Measurements from ENCODE around the gene PHKB. TPM values are rescaled to one million over a fixed set of nuclear protein-coding genes. Genes with fewer than 3 reads are reported as not detected.
"Not testable (repeated sequence)": the region's sequence is repeated elsewhere in the genome, so short reads cannot be mapped to it uniquely, and the experiment has no call there.

The PHKB gene
- total RNA-seq, 2 experiments from 2014 or later, result 18.2 to 20.2 TPM

DNA sequence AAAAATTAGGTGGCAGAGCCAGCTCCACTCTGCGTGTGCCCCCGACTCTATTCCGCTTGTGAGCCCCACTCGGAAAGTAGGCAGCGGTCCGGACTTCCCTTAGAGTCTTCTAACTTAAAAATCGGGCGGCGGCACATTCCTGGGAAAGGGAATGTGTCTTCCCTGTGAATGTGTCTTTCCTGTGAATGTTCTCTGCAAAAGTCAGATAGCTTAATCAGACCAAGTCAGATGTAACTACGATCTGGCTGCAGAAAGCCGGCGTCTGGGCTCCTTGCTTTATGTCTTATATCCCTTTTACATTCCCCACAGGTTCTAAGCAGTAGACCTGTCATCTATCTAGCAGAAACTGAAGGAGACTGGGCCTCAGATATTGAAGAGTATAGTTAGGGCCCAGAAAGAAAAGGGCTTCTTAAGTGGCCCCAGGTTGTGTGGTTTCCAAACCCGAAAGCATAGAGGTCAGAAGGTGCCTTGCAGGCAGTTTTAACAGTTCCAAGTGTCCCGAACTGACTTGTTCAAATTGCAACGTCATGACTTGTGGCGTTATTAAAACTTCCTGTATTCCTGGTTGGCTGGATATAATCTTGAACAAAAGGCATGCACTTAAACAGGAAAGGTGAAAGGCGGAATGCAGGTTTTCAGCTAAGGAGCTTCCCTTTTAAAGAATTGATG lies 601 bp downstream of the PHKB start:
- peaks cover 48% of the 10 kb centered on the region for H3K4me1 Mint-ChIP-seq
- DNase-seq, result no peak
- H3K27me3 Mint-ChIP-seq, result no peaks in the 10 kb centered on the region
- H3K27ac Mint-ChIP-seq, result peak overlapping the region; percentile 91
- H3K36me3 Mint-ChIP-seq, result peaks cover 8% of the 10 kb centered on the region
- H3K4me3 Mint-ChIP-seq, result peak overlapping the region; percentile 86
- no peaks in the 10 kb centered on the region for H3K9me3 Mint-ChIP-seq

DNA sequence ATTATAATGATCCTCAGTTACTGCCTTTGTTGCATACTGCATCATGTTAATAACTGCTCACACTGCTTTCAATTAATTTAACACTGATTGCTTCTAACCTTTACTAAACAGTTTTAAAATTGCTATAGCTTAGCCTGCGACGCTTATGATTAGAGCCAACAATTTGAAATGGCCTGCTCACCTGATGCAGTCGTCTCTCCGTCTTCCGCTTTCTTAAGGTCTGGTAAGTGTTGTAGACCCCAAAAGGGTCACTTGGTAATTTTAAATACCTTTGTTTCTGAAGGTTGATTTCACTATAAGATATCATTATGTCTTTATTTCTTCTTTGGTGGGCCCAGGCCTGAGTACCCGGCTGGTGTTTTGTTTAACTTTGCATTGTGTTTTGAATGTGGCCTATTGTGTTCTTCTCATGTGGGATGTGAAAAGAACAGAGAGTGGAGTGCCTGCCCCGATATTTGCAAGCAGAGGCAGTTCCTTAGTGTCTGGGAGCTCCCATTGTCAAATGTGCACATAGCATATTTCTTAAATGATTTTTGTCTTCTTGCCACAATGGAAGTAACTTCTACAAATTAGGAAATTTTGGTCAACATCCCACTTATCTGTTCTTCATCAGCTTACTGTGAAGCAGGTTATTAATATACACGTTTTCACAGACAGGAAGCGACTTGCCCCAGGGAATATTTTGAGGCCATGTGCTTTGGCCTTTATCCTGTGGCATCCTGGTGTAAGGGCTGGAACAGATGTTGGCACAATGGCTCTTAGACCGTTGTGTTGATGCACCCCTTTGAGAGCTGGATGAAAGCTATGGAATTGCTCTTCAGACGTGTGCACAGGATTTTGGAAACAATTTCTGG lies 2.9 kb downstream of the PHKB start:
- Mint-ChIP-seq H3K27ac (no peak overlapping the region), H3K9me3 (no peaks in the 10 kb centered on the region), H3K27me3 (no peaks in the 10 kb centered on the region), H3K4me3 (no peak overlapping the region), H3K4me1 (peaks cover 39% of the 10 kb centered on the region), H3K36me3 (peaks cover 8% of the 10 kb centered on the region)
- DNase-seq, result no peak

DNA sequence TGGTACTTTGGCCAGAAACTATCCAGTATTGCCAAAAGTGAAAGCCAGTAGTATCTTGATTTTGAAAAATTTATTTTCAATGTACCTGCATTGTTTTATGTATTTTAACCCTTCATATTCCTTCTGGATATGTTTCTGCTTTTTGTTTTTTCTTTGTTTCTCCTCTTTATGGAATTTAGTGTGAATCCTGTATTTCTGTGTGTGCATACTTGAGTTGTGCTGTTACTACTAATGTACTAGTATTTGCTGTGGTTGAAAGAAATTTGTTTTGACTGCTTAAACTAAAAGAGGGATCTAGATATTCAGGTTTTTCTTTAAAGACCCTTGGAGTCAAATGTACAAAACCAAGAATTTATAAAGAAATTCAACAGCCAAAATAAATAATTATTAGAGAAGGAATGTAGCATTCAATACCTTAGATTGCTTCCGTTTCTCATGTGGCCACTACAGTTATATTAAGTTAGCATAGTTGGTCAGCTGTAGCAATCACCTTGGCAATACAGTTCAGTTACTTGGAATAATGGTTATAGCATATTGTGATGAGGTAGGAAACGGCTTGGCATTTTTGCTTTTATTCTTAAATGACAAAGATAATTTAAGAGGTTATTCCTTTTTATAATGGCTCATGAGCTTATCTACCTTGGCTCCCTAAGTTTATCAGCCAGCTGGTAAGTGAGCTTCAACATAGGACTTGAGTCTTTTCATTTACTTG lies 4.9 kb downstream of the PHKB start:
- no peak overlapping the region for H3K4me3 Mint-ChIP-seq
- H3K9me3 Mint-ChIP-seq, result no peaks in the 10 kb centered on the region
- peaks cover 28% of the 10 kb centered on the region for H3K4me1 Mint-ChIP-seq
- DNase-seq, result no peak
- H3K27ac Mint-ChIP-seq, result no peak overlapping the region
- no peaks in the 10 kb centered on the region for H3K27me3 Mint-ChIP-seq
- H3K36me3 Mint-ChIP-seq, result peaks cover 8% of the 10 kb centered on the region

DNA sequence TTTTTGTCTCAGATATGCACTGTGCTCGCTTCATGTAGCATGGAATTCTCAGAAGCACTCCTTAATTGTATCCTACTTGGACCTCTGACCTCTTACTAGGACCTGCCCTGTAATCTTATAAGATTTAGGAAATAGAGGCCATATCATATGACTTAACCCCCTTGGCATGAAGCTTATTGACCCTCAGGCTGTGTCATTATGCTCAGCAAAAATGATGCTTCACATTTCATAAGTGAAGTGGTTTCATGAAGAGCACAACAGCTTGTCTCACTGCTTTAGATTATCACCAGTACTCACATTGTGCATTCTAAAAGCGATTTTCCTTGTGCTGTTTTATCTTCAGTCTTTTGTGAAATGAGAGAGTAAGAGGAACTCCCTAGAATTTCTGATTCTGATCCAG lies 6.4 kb downstream of the PHKB start:
- H3K4me1 Mint-ChIP-seq, result peaks cover 20% of the 10 kb centered on the region
- DNase-seq, result no peak
- H3K36me3 Mint-ChIP-seq, result peaks cover 7% of the 10 kb centered on the region
- no peaks in the 10 kb centered on the region for H3K9me3 Mint-ChIP-seq
- H3K27me3 Mint-ChIP-seq, result no peaks in the 10 kb centered on the region
- H3K4me3 Mint-ChIP-seq, result no peak overlapping the region
- H3K27ac Mint-ChIP-seq, result no peak overlapping the region

DNA sequence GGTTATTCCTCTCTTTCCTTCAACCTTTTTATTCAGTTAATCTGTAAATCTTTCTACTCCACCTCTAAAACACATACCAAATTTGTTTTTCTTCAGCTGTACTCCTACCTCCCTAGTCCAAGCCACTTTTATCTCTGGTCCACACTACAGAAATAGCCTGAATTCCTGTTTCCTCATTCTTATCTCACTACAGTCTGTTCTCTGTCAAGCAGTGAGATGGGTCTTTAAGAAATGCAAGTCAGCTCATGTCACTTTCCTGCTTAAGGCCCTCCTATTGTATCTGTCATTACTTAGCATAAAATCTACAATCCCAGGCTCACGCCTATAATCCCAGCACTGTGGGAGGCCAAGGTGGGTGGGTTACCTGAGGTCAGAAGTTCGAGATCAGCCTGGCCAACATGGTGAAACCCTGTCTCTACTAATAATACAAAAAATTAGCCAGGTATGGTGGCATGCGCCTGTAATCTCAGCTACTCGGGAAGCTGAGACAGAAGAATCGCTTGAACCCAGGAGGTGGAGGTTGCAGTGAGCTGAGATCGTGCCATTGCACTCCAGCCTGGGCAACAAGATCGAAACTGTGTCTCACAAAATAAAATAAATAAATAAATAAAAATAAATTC lies 7.0 kb downstream of the PHKB start:
- not testable (repeated sequence) for H3K36me3 Mint-ChIP-seq, H3K4me3 Mint-ChIP-seq, H3K27ac Mint-ChIP-seq, H3K9me3 Mint-ChIP-seq, DNase-seq, H3K27me3 Mint-ChIP-seq
- peaks cover 14% of the 10 kb centered on the region for H3K4me1 Mint-ChIP-seq

DNA sequence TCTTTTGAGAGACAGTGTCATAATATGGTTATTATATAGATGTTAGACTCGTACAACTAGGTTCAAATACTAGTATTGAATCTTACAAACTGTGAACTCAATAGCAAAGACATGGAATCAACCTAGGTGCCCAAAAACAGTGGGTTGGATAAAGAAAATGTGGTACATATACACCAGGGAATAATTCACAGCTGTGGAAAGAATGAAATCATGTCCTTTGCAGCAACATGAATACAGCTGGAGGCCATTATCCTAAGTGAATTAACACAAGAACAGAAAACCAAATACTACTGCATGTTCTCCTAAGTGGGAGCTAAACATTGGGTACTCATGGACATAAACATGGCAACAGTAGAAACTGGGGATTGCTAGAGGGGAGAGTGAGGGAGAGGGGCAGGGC lies 8.1 kb downstream of the PHKB start:
- H3K27ac Mint-ChIP-seq, result no peak overlapping the region
- H3K4me1 Mint-ChIP-seq, result peaks cover 8% of the 10 kb centered on the region
- H3K4me3 Mint-ChIP-seq, result no peak overlapping the region

DNA sequence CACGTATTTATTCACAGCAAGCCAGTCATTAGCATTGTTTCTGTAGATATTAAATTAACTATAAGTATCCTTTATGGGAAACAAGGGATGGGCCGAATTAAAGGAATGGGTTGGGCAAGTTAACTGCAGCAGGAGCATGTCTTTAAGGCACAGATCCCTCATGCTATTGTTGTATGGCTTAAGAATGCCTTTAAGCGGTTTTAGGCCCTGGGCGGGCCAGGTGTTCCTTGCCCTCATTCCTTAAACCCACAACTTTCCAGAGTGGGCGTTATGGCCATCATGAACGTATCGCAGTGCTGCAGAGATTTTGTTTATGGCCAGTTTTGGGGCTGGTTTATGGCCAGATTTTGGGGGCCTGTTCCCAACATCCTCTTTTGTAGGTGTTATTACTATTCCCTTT lies 9.1 kb downstream of the PHKB start:
- no peak overlapping the region for H3K27ac Mint-ChIP-seq
- H3K27me3 Mint-ChIP-seq, result no peaks in the 10 kb centered on the region
- no peaks in the 10 kb centered on the region for H3K9me3 Mint-ChIP-seq

More for the DNA sequence above, 8.1 kb downstream of the PHKB start:
- peaks cover 10% of the 10 kb centered on the region for H3K36me3 Mint-ChIP-seq
- H3K9me3 Mint-ChIP-seq, result no peaks in the 10 kb centered on the region
- DNase-seq, result no peak
- H3K27me3 Mint-ChIP-seq, result no peaks in the 10 kb centered on the region

DNA sequence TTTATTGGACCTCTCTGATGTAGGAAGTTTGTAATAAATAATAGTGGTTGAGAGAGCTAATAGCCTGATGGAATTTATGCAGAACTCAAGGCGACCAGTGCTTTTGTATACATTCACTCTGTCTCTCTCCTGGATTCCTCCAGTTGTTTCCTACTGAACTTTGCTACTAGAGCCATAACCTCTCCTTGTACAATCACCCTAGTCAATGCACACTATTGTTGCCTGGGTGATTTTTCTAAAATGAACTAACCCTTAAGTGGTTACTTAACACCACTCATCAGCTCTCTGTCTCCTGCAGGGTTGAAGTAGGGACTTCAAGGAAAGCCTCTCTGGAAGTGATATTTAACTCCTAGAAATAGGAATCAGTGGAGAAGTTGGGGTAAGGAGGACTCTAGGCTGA lies 9.7 kb downstream of the PHKB start:
- no peak overlapping the region for H3K4me3 Mint-ChIP-seq
- H3K9me3 Mint-ChIP-seq, result no peaks in the 10 kb centered on the region
- H3K4me1 Mint-ChIP-seq, result peaks cover 3% of the 10 kb centered on the region

More for the DNA sequence above, 9.1 kb downstream of the PHKB start:
- Mint-ChIP-seq H3K4me3 (no peak overlapping the region), H3K4me1 (peaks cover 5% of the 10 kb centered on the region), H3K36me3 (peaks cover 10% of the 10 kb centered on the region)
- DNase-seq, result no peak

DNA sequence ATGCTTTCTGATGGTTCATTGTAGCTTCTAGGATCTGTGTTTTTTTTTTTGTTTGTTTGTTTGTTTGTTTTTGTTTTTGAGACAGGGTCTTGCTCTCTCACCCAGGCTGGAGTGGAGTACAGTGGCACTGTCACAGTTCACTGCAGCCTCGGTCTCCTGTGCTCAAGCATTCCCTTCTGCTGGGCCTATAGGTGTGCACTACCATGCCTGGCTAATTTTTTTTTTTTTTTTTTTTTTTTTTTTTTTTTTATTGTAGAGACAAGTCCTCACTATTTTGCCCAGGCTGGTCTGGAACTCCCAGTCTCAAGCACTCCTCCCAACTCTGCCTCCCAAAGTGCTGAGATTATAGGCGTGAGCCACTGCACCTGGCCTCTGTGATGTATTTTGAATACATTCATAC lies 11.9 kb downstream of the PHKB start:
- not testable (repeated sequence) for H3K27me3 Mint-ChIP-seq, H3K27ac Mint-ChIP-seq, H3K4me3 Mint-ChIP-seq, H3K36me3 Mint-ChIP-seq, DNase-seq, H3K9me3 Mint-ChIP-seq, H3K4me1 Mint-ChIP-seq

More for the DNA sequence above, 9.7 kb downstream of the PHKB start:
- DNase-seq, result no peak
- Mint-ChIP-seq H3K36me3 (peaks cover 10% of the 10 kb centered on the region), H3K27me3 (no peaks in the 10 kb centered on the region), H3K27ac (no peak overlapping the region)

DNA sequence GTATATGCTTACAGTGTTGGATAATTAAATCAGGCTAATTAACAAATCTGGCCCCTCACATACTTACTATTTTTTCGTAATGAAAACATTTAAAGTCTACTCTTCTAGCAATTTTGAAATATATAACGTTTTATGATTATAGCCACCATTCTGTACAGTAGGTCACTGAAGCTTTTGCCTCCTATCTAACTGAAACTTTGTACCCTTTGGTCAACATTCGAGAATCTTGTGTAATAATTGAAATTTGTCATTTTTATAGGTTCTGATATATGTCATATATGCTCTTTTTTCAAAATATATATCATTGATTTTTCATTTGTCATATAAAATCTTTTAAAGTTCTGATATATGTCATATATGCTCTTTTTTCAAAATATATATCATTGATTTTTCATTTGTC lies 12.7 kb downstream of the PHKB start:
- DNase-seq, result no peak
- no peaks in the 10 kb centered on the region for H3K9me3 Mint-ChIP-seq
- H3K27me3 Mint-ChIP-seq, result no peaks in the 10 kb centered on the region
- no peak overlapping the region for H3K4me3 Mint-ChIP-seq
- H3K27ac Mint-ChIP-seq, result no peak overlapping the region
- peaks cover 7% of the 10 kb centered on the region for H3K36me3 Mint-ChIP-seq
- peaks cover 2% of the 10 kb centered on the region for H3K4me1 Mint-ChIP-seq

DNA sequence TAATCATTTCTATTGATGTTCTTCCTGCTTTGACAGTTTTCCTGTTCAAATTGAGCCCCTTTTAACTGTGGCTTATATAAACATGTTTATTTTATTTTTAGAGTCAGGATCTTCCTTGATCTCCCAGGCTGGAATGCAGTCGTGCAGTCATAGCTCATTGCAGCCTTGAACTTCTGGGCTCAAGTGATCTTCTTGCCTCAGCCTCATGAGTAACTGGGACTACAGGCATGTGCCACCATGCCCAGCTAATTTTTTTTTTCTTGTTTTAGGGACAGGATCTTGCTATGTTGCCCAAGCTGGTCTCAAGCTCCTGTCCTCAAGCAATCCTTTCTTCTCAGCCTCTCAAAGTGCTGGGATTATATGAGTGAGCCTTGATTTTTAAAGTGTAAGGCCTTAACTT lies 14.7 kb downstream of the PHKB start:
- H3K9me3 Mint-ChIP-seq, result no peaks in the 10 kb centered on the region
- H3K4me3 Mint-ChIP-seq, result no peak overlapping the region
- no peak for DNase-seq
- peaks cover 12% of the 10 kb centered on the region for H3K4me1 Mint-ChIP-seq
- H3K27me3 Mint-ChIP-seq, result no peaks in the 10 kb centered on the region
- peaks cover 18% of the 10 kb centered on the region for H3K36me3 Mint-ChIP-seq
- H3K27ac Mint-ChIP-seq, result no peak overlapping the region

DNA sequence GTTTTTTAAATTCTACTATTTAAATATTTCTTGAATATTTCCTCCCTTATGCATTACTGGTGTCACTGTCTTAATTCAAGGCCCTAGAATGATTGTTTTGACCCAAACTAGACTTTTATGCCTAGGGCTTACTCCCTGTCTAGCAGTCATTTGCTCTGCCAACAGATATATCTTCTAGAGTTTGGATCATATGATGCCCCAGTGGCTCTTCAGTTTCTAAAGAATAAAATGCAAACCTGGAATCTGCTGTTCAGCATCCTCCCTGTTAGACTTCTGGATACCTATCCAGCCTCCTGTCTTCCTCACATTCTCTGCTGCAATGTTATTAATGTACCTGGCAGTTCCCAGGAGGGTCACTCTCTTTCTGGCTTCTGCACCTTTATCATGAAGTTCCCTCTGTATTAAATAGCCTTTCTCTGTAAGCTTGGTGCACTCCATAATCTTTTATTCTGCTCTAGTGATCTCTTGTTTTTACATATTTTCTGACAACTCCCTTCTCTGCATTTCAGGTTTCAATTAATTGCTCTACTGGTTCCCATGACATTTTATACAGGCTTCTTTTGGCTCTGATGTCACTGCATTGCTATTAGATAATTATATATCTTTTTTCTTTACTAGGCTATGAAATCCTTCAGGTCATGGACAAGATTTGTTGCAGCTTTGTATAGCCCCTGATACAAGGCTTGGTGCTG lies 15.7 kb downstream of the PHKB start:
- H3K36me3 Mint-ChIP-seq, result peaks cover 18% of the 10 kb centered on the region
- H3K4me3 Mint-ChIP-seq, result no peak overlapping the region
- H3K9me3 Mint-ChIP-seq, result no peaks in the 10 kb centered on the region
- peaks cover 21% of the 10 kb centered on the region for H3K4me1 Mint-ChIP-seq
- no peak overlapping the region for H3K27ac Mint-ChIP-seq
- no peaks in the 10 kb centered on the region for H3K27me3 Mint-ChIP-seq
- no peak for DNase-seq

DNA sequence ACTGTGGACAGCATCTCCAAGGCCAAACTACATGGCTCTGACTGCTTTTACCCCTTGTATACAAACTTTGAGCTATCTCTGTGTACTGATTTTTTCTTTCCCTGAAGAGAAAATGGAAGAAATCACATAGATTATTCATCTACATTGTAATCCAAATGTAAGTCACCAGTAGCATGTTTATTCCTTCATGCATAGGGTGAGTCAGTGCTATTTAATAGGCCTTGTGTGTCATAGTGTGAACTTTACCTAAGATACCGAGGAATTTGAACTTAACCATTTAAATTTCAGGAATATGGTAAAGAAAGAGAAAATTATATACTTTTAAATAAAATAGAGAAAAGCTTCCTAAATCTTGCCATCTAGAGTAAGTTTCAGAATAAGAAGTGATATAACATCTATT lies 16.5 kb downstream of the PHKB start:
- Mint-ChIP-seq H3K4me1 (peaks cover 23% of the 10 kb centered on the region), H3K4me3 (no peak overlapping the region), H3K9me3 (no peaks in the 10 kb centered on the region), H3K27me3 (no peaks in the 10 kb centered on the region), H3K27ac (no peak overlapping the region), H3K36me3 (peaks cover 21% of the 10 kb centered on the region)
- no peak for DNase-seq

DNA sequence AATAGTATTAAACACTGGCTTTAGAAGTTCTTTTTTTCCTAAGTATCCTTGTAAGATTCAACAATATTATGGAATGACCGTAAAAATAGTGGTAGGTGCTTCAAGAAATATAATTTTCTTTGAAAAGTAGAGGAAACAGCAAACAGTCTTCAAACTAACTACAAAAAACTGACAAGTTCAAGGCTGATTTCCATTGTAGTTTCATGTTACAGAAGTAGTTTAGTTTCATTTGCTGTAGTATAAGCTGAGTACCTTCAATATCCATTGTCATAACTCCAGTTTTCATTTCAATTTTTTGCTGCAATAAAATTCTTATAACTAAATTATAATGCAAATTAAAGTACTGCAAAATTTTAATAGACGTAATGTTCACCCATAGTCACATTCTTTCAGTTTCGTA lies 19.3 kb downstream of the PHKB start:
- no peak overlapping the region for H3K4me3 Mint-ChIP-seq
- H3K4me1 Mint-ChIP-seq, result peaks cover 27% of the 10 kb centered on the region
- no peak for DNase-seq
- H3K27me3 Mint-ChIP-seq, result no peaks in the 10 kb centered on the region
- H3K9me3 Mint-ChIP-seq, result no peaks in the 10 kb centered on the region
- H3K36me3 Mint-ChIP-seq, result peaks cover 20% of the 10 kb centered on the region
- no peak overlapping the region for H3K27ac Mint-ChIP-seq
